ENCODE results near the gene MYZAP.

MYZAP gene

DNA sequence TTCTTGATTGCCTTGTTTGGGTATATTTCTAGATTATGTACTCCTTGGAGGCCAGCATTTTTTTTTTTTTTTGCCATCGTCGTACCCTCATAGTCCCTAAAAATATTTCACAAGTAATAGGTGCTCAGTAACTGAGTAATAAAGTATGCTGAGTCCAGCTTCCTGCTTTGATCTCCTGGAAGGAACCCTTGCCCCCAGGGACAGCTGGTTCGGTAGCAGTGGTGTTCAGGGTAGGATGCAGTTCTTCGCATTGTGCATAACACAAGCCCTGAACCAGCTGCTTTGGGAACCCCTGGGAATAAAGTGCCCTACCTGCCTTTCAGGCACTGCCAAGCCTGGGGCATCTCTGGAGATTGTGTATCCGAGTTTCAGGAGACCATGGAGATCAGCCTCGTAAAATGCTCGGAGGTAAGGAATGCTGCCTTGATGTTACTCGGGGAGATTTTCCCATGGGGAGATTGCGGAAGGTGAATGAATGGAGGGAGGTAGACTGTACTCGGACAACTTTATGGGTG, 7.6 kb downstream of the MYZAP start:
- no peak overlapping the region for H3K4me3 ChIP-seq (replicated peaks in 1 of 2; ENCODE audit: low read depth in 2 of 2, low read length in 2 of 2)
- DNase-seq (ENCODE audit: low read depth in 2 of 2), result no peak
- TF ChIP-seq, protein P1, sequence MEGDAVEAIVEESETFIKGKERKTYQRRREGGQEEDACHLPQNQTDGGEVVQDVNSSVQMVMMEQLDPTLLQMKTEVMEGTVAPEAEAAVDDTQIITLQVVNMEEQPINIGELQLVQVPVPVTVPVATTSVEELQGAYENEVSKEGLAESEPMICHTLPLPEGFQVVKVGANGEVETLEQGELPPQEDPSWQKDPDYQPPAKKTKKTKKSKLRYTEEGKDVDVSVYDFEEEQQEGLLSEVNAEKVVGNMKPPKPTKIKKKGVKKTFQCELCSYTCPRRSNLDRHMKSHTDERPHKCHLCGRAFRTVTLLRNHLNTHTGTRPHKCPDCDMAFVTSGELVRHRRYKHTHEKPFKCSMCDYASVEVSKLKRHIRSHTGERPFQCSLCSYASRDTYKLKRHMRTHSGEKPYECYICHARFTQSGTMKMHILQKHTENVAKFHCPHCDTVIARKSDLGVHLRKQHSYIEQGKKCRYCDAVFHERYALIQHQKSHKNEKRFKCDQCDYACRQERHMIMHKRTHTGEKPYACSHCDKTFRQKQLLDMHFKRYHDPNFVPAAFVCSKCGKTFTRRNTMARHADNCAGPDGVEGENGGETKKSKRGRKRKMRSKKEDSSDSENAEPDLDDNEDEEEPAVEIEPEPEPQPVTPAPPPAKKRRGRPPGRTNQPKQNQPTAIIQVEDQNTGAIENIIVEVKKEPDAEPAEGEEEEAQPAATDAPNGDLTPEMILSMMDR (IDR thresholded peaks at IDR 0.05; ENCODE audit: low read depth, low read length), result no peak

DNA sequence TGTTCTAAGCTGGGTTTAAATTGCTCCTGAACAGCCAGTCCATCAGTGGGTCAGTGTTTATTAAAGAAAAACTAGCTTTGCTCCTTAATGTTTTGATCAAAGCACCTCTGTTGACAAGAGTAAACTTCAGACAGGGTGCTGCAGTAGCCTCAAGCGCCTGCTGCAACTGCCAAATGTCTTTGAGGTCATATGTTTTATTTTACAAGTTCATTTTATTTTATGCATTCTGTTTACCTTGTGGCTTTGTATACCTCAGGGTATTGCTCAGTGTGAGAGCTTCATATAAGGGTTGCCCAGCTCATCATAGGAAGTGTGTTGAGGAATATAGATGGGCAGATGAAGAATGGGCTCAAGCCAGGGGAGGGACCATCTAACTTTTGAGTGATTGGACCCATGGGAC, 8.5 kb downstream of the MYZAP start:
- H3K4me3 ChIP-seq (replicated peaks in 1 of 2; ENCODE audit: low read depth in 2 of 2, low read length in 2 of 2), result no peak overlapping the region
- TF ChIP-seq, protein P1 (IDR thresholded peaks at IDR 0.05; ENCODE audit: low read depth, low read length), result no peak
- DNase-seq (ENCODE audit: low read depth in 2 of 2), result no peak

- TF ChIP-seq, protein P1 (IDR thresholded peaks at IDR 0.05; ENCODE audit: low read depth, low read length), result no peak
- no peak overlapping the region for H3K4me3 ChIP-seq (replicated peaks in 1 of 2; ENCODE audit: low read depth in 2 of 2, low read length in 2 of 2)
- DNase-seq (ENCODE audit: low read depth in 2 of 2), result no peak
Observed at GRCh38 chr15:57604507-57604906, 12.8 kb downstream of the MYZAP start.

- DNase-seq (ENCODE audit: low read depth in 2 of 2), result no peak
- no peak overlapping the region for H3K4me3 ChIP-seq (replicated peaks in 1 of 2; ENCODE audit: low read depth in 2 of 2, low read length in 2 of 2)
- TF ChIP-seq, protein P1 (IDR thresholded peaks at IDR 0.05; ENCODE audit: low read depth, low read length), result no peak
Observed at GRCh38 chr15:57605491-57605890, 13.8 kb downstream of the MYZAP start.

DNA sequence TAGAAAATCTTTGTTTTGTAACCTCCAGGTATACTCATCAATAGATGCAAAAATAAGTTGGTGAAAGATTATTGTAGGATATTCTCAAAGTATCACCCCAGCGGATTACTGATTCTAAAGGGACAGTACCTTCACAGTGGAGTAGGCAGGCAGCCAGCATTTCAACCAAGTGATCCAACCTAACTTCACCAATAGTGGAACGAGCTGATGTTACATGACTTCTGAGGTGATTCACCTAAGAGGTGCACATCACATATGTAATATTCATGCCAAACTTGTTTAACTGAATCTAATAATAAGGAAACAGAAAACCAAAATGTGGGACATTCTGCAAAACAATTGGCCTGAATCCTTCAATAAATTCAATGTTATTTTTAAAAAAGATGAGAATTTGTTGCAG, 14.3 kb downstream of the MYZAP start:
- H3K4me3 ChIP-seq (replicated peaks in 1 of 2; ENCODE audit: low read depth in 2 of 2, low read length in 2 of 2), result no peak overlapping the region
- DNase-seq (ENCODE audit: low read depth in 2 of 2), result no peak
- TF ChIP-seq, protein P1 (IDR thresholded peaks at IDR 0.05; ENCODE audit: low read depth, low read length), result no peak

GRCh38 chr15:57606816-57607215, 15.1 kb downstream of the MYZAP start:
- no peak for DNase-seq (ENCODE audit: low read depth in 2 of 2)
- H3K4me3 ChIP-seq (replicated peaks in 1 of 2; ENCODE audit: low read depth in 2 of 2, low read length in 2 of 2), result no peak overlapping the region
- TF ChIP-seq, protein P1 (IDR thresholded peaks at IDR 0.05; ENCODE audit: low read depth, low read length), result no peak

GRCh38 chr15:57607570-57608000, 15.9 kb downstream of the MYZAP start:
- H3K4me3 ChIP-seq (replicated peaks in 1 of 2; ENCODE audit: low read depth in 2 of 2, low read length in 2 of 2), result no peak overlapping the region
- TF ChIP-seq, protein P1 (IDR thresholded peaks at IDR 0.05; ENCODE audit: low read depth, low read length), result no peak
- DNase-seq (ENCODE audit: low read depth in 2 of 2), result peak; percentile 52 to 85

Data from cardiac fibroblast (primary cell).